SK-N-SH (cell line): ENCODE data around the gene HEY2. TPM values are rescaled to one million over a fixed set of nuclear protein-coding genes. Genes with fewer than 3 reads are reported as not detected.

Experiments used
- CTCF ChIA-PET: fragments of 300-600, 350-600 bp; formaldehyde crosslinking; extraction: SDS; loops from one replicate; lab custom pipeline; 2021; lab: Yijun Ruan, JAX
- POLR2A ChIA-PET: fragments of 350-600 bp; sonication (Branson Sonifier 250); formaldehyde crosslinking; extraction: SDS; loops from one replicate; lab custom pipeline; 2020; ENCODE audit warnings: antibody characterized with exemption, inconsistent platforms; lab: Yijun Ruan, JAX
- DNase-seq: peaks from one replicate; pipeline ENCODE4 v3.0.0; 2012
- H2AFZ ChIP-seq: fragments of 200-600 bp; sonication (generic); 2 replicates; pipeline ENCODE4 v1.8.1; 2016; ENCODE audit warnings: antibody characterized with exemption, mild to moderate bottlenecking, low read depth
- H3F3A ChIP-seq: fragments of 200-600 bp; sonication (generic); replicated peaks from 2 replicates; pipeline ENCODE3; 2016; ENCODE audit warnings: antibody characterized with exemption, mild to moderate bottlenecking; ENCODE audit not compliant: insufficient read depth
- H3K27ac ChIP-seq, 2 experiments: fragments of 200-500 bp in 1 of 2; fragments of 200-600 bp in 1 of 2; sonication (Bioruptor generic) in 1 of 2; sonication (generic), shearing (Covaris generic) in 1 of 2; 2 replicates each; pipeline versions ENCODE4 v1.5.1 to v1.6.1; 2014 to 2016; ENCODE audit warnings: low read depth in 2 of 2, inconsistent platforms in 1 of 2, low read length in 1 of 2, mild to moderate bottlenecking in 1 of 2, mixed read lengths in 1 of 2
- H3K27me3 ChIP-seq: fragments of 200-600 bp; sonication (generic), shearing (Covaris generic); 2 replicates; pipeline ENCODE4 v1.6.1; 2016; ENCODE audit warnings: mixed run types; ENCODE audit not compliant: insufficient read depth
- H3K36me3 ChIP-seq, 2 experiments: fragments of 200-500 bp in 1 of 2; fragments of 200-600 bp in 1 of 2; sonication (Bioruptor generic) in 1 of 2; sonication (generic) in 1 of 2; replicated peaks in 1 of 2; 2 replicates each; pipeline versions ENCODE3 to v1.5.1; 2014 to 2016; ENCODE audit warnings: low read length in 1 of 2, mild to moderate bottlenecking in 1 of 2; ENCODE audit not compliant: insufficient read depth in 2 of 2, control insufficient read depth in 1 of 2
- H3K4me1 ChIP-seq, 2 experiments: fragments of 200-500 bp in 1 of 2; fragments of 200-600 bp in 1 of 2; sonication (Bioruptor generic) in 1 of 2; sonication (generic), shearing (Covaris generic) in 1 of 2; 2 replicates each; pipeline versions ENCODE4 v1.5.1 to v1.6.1; 2014 to 2016; ENCODE audit warnings: low read depth in 1 of 2, low read length in 1 of 2, mixed run types in 1 of 2; ENCODE audit not compliant: insufficient read depth in 2 of 2, control insufficient read depth in 1 of 2
- H3K4me2 ChIP-seq: fragments of 200-600 bp; sonication (generic), shearing (Covaris generic); 2 replicates; pipeline ENCODE4 v1.6.1; 2017; ENCODE audit warnings: mixed run types
- H3K4me3 ChIP-seq, 2 experiments: fragments of 200-500 bp in 1 of 2; fragments of 200-600 bp in 1 of 2; sonication (Bioruptor generic) in 1 of 2; sonication (generic), shearing (Covaris generic) in 1 of 2; 2 replicates each; pipeline versions ENCODE4 v1.5.1 to v1.8.1; 2014 to 2016; ENCODE audit warnings: low read depth in 2 of 2, inconsistent platforms in 1 of 2, low read length in 1 of 2, mild to moderate bottlenecking in 1 of 2, mixed read lengths in 1 of 2, moderate library complexity in 1 of 2
- H3K79me2 ChIP-seq: fragments of 200-600 bp; sonication (generic); 2 replicates; pipeline ENCODE4 v1.8.1; 2017; ENCODE audit warnings: mild to moderate bottlenecking; ENCODE audit not compliant: insufficient read depth
- H3K9ac ChIP-seq: fragments of 200-600 bp; sonication (generic); 2 replicates; pipeline ENCODE4 v1.6.1; 2017; ENCODE audit warnings: mixed run types
- H3K9me2 ChIP-seq: fragments of 200-600 bp; sonication (generic); 2 replicates; pipeline ENCODE4 v1.6.1; 2017; ENCODE audit warnings: mixed run types
- H3K9me3 ChIP-seq: fragments of 200-600 bp; sonication (generic); 2 replicates; pipeline ENCODE4 v1.6.1; 2017; ENCODE audit warnings: mixed run types, mild to moderate bottlenecking, moderate library complexity
- H4K20me1 ChIP-seq: fragments of 200-600 bp; sonication (generic); 2 replicates; pipeline ENCODE4 v1.6.1; 2017; ENCODE audit warnings: mild to moderate bottlenecking, mixed run types; ENCODE audit not compliant: insufficient read depth
- CHD2 ChIP-seq: fragments of 150-350 bp; IDR thresholded peaks from 2 replicates; pipeline ENCODE4 v1.6.1; 2018; ENCODE audit warnings: low read length; ENCODE audit not compliant: partially characterized antibody
- CTCF ChIP-seq: fragments of 200-600 bp; sonication (generic); IDR thresholded peaks from 2 replicates; pipeline ENCODE4 v1.6.1; 2017; ENCODE audit warnings: antibody characterized with exemption, mild to moderate bottlenecking, moderate library complexity
- EP300 ChIP-seq, 2 experiments: IDR thresholded peaks; 2 replicates each; pipeline versions ENCODE4 v1.4.0 to v1.6.1; 2012; ENCODE audit warnings: borderline replicate concordance in 1 of 2, low read depth in 1 of 2, low read length in 1 of 2
- EZH2phosphoT487 ChIP-seq: fragments of 200-600 bp; sonication (generic); IDR thresholded peaks from 2 replicates; pipeline ENCODE4 v1.6.1; 2017; ENCODE audit warnings: low read depth, mixed run types, mild to moderate bottlenecking, antibody characterized with exemption, moderate library complexity, borderline replicate concordance
- GABPA ChIP-seq: IDR thresholded peaks from 2 replicates; pipeline ENCODE4 v1.4.0; 2012; ENCODE audit warnings: low read depth, mild to moderate bottlenecking
- GATA2 ChIP-seq: sonication (generic); formaldehyde crosslinking; IDR thresholded peaks from 2 replicates; pipeline ENCODE4 v1.5.0; 2020; ENCODE audit warnings: mild to moderate bottlenecking, missing genetic modification reagents
- IRF3 ChIP-seq: fragments of 150-350 bp; IDR thresholded peaks from 2 replicates; pipeline ENCODE4 v1.6.1; 2016; ENCODE audit warnings: mild to moderate bottlenecking, low read depth, low read length
- MEF2A ChIP-seq: IDR thresholded peaks from 2 replicates; pipeline ENCODE4 v1.4.0; 2012; ENCODE audit warnings: low read depth, borderline replicate concordance
- NRF1 ChIP-seq: IDR thresholded peaks from 2 replicates; pipeline ENCODE4 v1.6.1; 2012; ENCODE audit warnings: low read depth, mild to moderate bottlenecking, low read length
- PBX3 ChIP-seq: IDR thresholded peaks from 2 replicates; pipeline ENCODE4; 2012
- POLR2AphosphoS5 ChIP-seq: IDR thresholded peaks from 2 replicates; pipeline ENCODE4 v1.6.1; 2012; ENCODE audit warnings: low read depth, low read length
- RAD21 ChIP-seq: IDR thresholded peaks from 2 replicates; pipeline ENCODE4 v1.6.1; 2012; ENCODE audit warnings: mild to moderate bottlenecking, low read length
- RCOR1 ChIP-seq: fragments of 150-350 bp; IDR thresholded peaks from 2 replicates; pipeline ENCODE4 v1.6.1; 2017; ENCODE audit warnings: antibody characterized with exemption, low read length
- REST ChIP-seq: IDR thresholded peaks from 2 replicates; pipeline ENCODE4 v1.6.1; 2012; ENCODE audit warnings: mild to moderate bottlenecking, low read depth, low read length, moderate library complexity
- RXRA ChIP-seq: IDR thresholded peaks from 2 replicates; pipeline ENCODE4 v1.4.0; 2012; ENCODE audit warnings: low read depth, mild to moderate bottlenecking, borderline replicate concordance
- SMC3 ChIP-seq: IDR thresholded peaks from 2 replicates; pipeline ENCODE4 v1.6.1; 2012; ENCODE audit warnings: low read depth, low read length, improper control_type of control experiment
- TAF1 ChIP-seq: IDR thresholded peaks from 2 replicates; pipeline ENCODE4 v1.6.1; 2012; ENCODE audit warnings: low read depth, mild to moderate bottlenecking, low read length, moderate library complexity, borderline replicate concordance
- TEAD4 ChIP-seq: IDR thresholded peaks from 2 replicates; pipeline ENCODE4 v1.4.0; 2012; ENCODE audit warnings: mild to moderate bottlenecking, borderline replicate concordance; ENCODE audit not compliant: insufficient read depth
- YY1 ChIP-seq: IDR thresholded peaks from 2 replicates; pipeline ENCODE4 v1.4.0; 2012; ENCODE audit warnings: low read depth, mild to moderate bottlenecking
- WGBS: methylation state at CpG from one replicate; pipeline ENCODE4 v1.1.6; 2017; ENCODE audit warnings: low lambda C conversion rate; 5-methylcytosine and 5-hydroxymethylcytosine counted together
- polyA plus RNA-seq, 3 experiments: library from polyadenylated mRNA; depleted of rRNA; stranded (reverse); fragments of >200 nt; gene quantifications; 2 replicates each; pipeline ENCODE4 v1.2.3, GENCODE V29; 2012

HEY2 gene
- polyA plus RNA-seq, 1 of the 3 experiments (the other 2 are of a cell fraction): not detected

- Histone ChIP-seq H3K4me2 (no peak overlapping the region), H3K27ac (no peak overlapping the region), H3K9me3 (no peaks in the 10 kb centered on the region), H3K9me2 (no peaks in the 10 kb centered on the region), H3F3A (peaks cover 15% of the 10 kb centered on the region), H3K4me3 (no peak overlapping the region), H2AFZ (no peak overlapping the region), H3K36me3 (peaks cover 2 to 4% of the 10 kb centered on the region in 2 experiments), H4K20me1 (no peaks in the 10 kb centered on the region), H3K4me1 (peaks cover 31 to 32% of the 10 kb centered on the region in 2 experiments; a peak in 3 of 4 replicates), H3K9ac (no peak overlapping the region), H3K79me2 (peaks cover 34% of the 10 kb centered on the region), H3K27me3 (no peaks in the 10 kb centered on the region)
- ChIA-PET CTCF (interaction anchor here (1.4 to 2.2 kb wide), 4 partner anchors 13 to 149 kb away, joined by 4 to 9 read pairs (median 4); partner anchors contain the start of genes HINT3 and NCOA7), POLR2A (no interaction called here)
- TF ChIP-seq RAD21 (no peak), RXRA (no peak), RCOR1 (no peak), TEAD4 (no peak), GATA2 (CRISPR knock-in tag) (no peak), NRF1 (no peak), GABPA (no peak), EZH2phosphoT487 (no peak), CHD2 (no peak), PBX3 (no peak), SMC3 (no peak), IRF3 (no peak)
- WGBS: 95% methylated on average over 4 of the region's 4 CpGs
- no peak for DNase-seq
Measured at GRCh38 chr6:125807293-125807692, 57.9 kb downstream of the HEY2 start.

- peaks cover 0 to 4% of the 10 kb centered on the region in 2 experiments for H3K36me3 ChIP-seq
- H3K27me3 ChIP-seq: no peaks in the 10 kb centered on the region
- peaks cover 21% of the 10 kb centered on the region for H3F3A ChIP-seq
- no peaks in the 10 kb centered on the region for H4K20me1 ChIP-seq
- H3K79me2 ChIP-seq: peaks cover 32% of the 10 kb centered on the region
- no peak overlapping the region for H3K4me3 ChIP-seq
- H3K9me2 ChIP-seq: no peaks in the 10 kb centered on the region
- DNase-seq: no peak
- H2AFZ ChIP-seq: no peak overlapping the region
- ChIA-PET CTCF (interaction anchor here (1.4 to 1.5 kb wide), 2 partner anchors 26 to 148 kb away, joined by 4 read pairs; partner anchors contain the start of gene HINT3), POLR2A (interaction anchor here (0.8 kb wide), 1 partner anchor 244 kb away, joined by 3 read pairs; no protein-coding TSS in a partner anchor)
- H3K27ac ChIP-seq: no peak overlapping the region; a peak in 2 of 4 replicates
- WGBS: 81% methylated on average over 4 of the region's 4 CpGs
- no peaks in the 10 kb centered on the region for H3K9me3 ChIP-seq
- H3K4me2 ChIP-seq: no peak overlapping the region
- peaks cover 33 to 35% of the 10 kb centered on the region in 2 experiments; a peak in 3 of 4 replicates for H3K4me1 ChIP-seq
- no peak overlapping the region for H3K9ac ChIP-seq
- TF ChIP-seq NRF1 (no peak), YY1 (no peak), RXRA (no peak), RAD21 (no peak), CTCF (no peak), REST (no peak), POLR2AphosphoS5 (no peak), MEF2A (no peak), TAF1 (no peak), RCOR1 (no peak), EP300 (IDR thresholded peaks at IDR 0.05; ENCODE audit: borderline replicate concordance in 1 of 2, low read depth in 1 of 2, low read length in 1 of 2) (no peak)
Measured at GRCh38 chr6:125808060-125808459, 58.6 kb downstream of the HEY2 start.
